ENCODE data around the gene TNNI3K.

TNNI3K gene

DNA sequence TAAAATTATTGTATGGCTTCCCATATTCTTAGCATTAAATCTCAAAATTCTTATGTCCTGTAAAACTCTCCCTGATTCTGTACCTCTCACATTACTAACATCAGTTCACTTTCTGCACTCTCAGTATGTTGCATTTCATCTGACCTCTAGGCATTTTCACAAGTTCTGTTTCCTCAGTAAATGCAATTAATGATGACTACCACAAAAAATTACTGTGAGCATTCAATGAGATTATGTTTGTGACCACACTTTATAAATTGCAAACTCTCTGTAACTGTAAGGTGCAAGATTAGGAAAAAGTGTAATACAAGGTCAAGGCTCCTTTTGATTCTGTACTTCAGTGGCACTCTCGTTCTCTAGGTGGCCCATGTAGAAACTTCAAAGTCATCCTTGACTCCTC is 216.8 kb downstream of the TNNI3K start:
- no peak for DNase-seq

DNA sequence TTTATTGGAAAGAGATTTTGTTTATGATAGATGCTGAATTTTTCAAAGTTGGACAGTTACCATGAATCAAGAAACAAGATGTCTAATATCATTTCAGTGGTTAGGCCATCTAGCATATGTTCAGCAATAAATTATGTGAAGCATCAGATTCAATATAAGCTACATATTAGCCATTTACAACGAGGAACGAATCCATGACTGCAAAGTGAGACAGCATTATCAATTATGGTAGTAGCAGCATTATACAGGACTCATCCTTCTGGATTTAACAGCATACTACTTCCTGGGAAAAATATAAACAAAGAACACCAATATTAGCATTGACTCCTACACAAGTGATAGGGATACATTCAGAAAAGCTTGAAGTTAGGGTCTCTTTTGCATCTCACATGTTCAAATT is 218.1 kb downstream of the TNNI3K start:
- DNase-seq, result no peak

DNA sequence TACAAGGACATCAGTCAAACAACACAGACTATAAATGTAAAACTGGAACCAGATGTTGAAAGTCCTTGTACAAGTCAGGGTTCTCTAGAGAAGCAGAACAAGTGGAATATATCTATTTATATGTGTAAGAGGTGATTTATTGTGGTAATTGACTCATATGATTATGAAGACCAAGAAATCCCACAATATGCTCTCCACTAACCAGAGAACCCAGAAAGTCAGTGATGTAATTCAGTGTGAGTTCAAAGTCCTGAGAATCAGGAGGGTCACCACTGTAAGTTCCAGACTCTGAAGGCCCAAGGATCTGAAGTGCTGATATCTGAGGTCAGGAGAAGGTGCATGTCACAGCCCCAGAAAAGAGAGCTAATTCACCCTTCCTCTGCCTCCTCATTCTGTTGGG is 220.2 kb downstream of the TNNI3K start:
- no peak for DNase-seq

DNA sequence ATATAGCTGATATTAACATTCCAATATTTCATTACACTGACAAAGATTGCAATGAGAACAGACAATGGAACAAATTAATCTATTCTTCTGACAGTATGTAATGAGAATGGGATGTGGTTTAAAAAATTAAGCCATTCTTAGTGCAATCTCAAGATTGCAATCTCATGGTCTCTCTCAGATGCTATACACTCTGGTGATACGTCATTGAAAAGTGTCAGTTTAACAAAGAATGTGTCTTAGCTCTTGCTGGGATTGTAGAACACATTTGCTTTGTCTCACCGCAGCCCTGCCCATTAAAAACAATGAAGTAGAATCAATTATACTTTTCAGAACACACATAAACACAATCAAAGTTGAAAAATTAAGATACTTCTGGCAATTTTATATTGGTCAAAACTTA is 222.1 kb downstream of the TNNI3K start:
- no peak for DNase-seq

DNA sequence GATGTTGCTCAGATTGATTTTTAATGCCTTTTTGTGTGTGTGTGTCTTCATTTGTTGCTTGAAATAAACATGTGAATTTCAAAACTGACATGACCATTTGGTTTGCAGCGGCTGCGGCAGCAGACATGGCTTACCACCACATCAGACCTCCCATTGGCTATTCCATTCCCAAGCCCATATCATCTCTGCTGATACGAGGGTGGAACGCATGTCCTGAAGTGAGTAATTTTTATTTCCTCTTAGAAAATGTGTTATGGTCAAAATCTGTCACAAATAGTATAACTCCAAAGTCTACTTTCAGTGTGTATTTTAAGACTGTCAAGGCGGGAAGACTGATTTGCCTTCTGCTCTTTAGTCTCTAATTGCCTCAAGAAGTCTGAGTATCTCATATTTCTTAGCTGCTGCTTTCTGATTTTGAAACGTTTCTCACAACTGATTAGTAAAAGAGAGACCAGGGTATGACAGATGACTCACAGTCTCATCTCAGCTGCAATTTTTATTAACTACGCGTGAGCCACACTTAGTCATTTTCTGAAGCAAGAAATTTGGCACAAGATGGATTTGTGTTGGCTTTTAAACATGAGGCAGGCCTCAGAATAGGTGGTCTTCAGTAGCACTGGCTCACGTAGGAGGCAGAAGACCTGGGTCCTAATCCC is 228.3 kb downstream of the TNNI3K start:
- DNase-seq, result no peak

DNA sequence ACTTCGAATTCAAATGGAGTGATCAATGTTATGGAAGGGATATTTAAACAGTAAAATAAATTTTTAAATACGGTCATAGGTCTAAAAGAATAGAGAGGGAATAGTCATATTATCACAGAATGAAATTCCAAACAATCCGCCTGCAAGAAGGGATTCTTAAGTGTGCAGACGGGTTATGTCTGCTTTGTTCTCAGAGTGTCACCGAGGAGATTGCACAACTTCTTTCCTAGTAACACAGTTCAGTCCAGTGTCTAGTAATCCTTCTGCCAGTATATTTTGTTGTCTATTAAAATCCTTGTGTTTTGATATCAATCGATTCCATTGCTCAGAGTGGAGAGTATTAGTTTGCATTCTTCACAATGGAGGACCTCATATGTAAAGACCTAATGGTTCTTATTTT is 228.8 kb downstream of the TNNI3K start:
- DNase-seq, result no peak

DNA sequence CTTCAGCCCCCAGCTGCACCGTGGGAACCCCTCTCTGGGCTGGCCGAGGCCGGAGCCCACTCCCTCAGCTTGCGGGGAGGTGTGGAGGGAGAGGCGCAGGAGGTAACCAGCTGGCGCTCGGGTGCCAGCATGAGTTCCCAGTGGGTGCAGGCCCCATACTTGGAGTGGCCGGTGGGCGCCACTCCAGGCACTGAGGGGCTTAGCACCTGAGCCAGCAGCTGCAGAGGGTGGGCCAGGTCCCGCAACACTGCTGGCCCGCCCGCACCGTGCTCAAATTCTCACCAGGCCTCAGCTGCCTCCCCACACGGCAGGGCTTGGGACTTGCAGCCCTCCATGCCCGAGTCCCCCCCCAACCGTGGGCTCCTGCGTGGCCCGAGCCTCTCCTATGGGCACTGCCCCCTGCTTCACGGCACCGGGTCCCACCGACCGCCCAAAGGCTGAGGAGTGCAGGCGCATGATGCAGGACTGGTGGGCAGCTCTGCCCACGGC is 230.1 kb downstream of the TNNI3K start:
- no peak for DNase-seq

DNA sequence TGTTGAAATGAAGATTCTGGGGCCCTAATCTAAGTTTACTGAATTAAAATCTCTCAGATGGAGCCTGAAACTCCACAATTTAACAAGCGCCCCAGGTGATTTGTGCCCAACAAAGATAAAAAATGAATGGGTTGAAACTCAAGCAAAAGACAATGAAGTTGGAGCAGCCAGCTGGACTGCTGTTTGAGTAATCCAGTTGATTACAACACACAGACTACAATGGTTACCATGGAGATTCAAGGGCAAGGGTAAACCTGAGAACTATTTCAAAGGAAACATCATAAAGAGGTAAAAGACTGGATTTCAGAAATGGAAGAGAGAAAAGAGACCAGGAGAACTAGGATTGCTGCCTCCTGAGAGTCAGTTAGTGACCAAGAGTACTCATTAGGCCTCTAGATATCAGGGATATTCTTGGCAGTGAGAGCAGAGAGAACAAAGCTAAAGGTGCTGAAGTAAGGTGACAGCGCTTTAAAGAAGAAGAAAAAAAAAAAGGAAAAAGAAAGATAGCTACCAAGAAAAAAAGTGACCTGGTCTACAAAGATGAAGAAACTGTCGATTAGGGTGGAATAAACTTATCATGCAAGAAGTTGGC is 232.7 kb downstream of the TNNI3K start:
- DNase-seq, result peak; percentile 94

DNA sequence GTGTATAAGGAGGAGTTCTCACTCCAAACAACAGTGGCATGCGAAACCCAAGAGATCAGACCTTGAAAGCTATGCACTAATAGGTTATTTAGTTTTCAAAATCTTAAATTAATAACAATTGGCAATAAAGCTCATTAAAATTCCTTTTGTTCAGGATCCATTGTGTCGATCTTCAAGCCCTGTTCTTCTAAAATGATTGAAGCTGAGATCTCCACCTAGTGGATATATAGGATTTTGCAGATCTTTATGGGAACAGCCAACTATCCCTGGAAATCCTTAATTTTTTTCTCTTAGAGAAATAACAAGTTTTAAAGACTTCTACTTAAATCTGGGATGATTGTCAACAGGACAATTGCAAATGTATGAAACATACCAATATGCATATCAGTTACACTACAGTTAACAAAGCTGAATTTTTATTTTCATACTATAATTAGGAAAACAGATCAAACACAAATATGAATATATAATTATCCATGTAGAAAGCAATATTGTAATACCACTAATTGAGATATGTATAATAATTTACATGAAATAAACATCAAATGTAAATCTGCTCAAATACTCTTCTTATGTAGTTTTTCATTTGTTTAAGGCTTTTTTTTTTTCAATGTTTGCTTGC is 233.9 kb downstream of the TNNI3K start:
- DNase-seq, result peak; percentile 81

DNA sequence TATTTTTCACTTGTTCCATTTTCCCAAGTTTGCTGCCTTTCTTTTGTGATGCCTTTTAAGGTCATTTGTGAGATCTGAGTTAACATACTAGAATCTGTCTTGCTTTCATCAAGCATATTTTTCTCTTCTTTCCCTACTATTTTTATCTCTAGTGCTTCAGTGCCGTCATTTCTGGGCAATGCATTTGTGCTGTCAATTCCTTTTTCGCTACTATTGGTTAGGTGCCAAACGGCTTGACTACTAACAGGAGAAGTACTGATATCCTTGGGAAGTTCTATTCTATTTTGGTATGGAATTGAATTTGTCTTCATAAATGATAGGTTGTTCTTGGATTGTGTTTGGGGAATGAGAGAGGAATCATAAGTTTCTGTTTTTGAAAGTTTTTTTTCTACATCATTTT is 235.1 kb downstream of the TNNI3K start:
- no peak for DNase-seq

DNA sequence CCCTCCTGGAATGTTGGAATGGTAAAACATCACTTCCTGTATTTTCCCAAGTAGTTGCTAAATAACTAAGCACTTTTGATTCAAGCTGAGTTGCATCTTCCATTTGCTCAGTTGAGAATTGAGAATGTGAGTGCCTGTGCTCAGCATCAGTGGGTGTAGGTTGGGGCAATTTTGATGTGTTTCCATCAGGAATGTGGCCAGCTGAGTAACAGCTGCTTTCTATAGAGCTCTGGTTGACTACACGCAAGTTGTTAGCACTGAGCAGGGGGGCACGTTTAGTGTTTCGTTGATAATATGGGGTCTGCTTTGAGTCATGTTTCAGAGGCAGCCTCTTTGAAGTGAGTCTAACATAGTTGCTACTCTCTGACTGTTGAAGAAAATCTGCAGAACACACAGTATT is 235.7 kb downstream of the TNNI3K start:
- DNase-seq, result no peak

DNA sequence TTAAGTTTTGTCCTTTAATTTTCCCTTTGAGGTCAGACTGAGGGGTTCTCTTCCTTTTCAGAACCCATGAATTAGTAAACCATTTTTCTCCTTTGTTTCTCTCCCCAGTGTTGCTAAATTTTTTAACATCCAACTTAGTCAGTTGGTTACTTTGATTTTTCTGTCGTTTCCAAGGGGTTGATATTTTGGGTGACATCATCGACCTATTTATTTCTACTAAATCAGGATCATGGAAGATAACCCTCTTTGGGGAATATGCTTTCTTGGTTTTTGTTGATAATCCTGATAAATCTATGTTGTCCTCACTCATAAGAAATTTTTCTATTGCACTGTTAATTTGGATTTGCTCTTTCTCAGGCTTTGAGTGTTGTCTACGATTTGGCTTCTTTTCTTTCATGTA is 236.3 kb downstream of the TNNI3K start:
- no peak for DNase-seq

DNA sequence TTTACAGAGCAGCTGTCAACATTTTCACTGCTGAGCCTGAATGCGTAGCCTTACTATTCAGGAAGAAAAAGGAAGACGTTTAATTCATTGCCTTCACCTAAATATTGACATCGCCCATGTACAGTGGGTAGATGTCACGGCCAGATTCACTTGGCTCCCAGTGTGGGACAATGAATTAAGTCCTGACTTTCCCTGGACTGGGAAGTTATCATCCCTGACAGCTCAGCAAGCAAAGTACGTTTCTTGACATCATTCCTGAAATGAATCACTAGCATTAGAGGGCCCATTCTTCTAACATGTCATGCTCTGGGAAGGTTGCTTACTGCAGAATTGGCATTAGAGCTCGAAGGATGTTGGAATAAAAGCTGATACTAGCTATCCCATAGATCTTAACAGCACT is 239.4 kb downstream of the TNNI3K start:
- no peak for DNase-seq

DNA sequence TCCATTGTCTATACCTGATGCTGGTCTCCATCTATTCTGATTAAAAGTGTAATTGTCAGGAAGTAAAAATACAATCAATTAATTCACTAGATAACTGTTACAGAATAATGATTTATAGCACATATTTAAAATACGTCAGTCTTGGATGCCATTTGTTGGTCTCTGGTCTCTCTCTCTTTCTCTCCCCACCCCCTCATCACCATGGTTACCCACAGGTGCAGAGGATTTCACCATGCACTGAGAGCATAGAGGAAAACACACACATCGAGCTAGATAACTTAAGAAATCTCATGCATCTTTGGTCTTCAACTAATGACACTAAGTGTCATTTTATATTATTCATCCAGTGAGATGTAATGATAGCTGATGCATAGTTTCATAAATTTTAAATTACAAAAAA is 243.8 kb downstream of the TNNI3K start:
- DNase-seq, result peak; percentile 64

DNA sequence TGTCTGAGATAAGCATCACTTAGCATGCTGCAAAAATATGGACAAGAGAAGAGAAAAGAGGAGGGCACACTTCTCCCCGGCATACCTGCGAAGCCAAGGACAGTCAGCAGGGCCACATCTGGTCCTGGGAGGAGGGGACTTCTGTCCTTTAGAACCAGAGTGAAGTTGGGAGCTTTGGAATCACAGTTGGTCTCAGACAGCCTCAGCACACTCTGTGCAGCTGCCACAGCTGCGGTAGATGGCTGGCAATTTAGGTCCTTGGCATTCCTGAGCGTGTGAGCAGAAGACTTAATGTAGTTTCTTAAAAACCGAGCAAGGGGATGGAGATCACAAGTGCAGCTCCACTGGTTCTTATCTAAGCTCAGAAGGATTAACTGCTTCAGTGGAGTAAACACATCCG is 244.9 kb downstream of the TNNI3K start:
- DNase-seq, result no peak

DNA sequence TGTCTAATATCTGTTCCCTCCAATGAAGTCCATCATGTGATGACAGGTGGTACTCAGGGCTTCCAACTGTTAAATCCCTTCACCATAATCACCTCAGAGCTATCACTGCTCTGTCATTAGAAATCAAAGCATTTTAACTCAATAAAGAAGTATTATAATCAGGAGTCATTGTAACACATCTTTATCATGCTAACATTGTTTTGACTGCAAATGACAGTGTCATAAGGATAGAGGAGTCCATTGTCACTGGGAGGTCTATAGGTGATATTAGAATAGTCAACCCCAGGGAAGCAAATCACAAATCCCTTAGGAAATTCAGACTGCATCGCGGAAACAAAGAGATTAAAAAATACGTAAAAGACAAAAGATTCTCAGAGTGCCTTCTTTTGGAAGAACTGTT is 246.4 kb downstream of the TNNI3K start:
- DNase-seq, result peak; percentile 51

DNA sequence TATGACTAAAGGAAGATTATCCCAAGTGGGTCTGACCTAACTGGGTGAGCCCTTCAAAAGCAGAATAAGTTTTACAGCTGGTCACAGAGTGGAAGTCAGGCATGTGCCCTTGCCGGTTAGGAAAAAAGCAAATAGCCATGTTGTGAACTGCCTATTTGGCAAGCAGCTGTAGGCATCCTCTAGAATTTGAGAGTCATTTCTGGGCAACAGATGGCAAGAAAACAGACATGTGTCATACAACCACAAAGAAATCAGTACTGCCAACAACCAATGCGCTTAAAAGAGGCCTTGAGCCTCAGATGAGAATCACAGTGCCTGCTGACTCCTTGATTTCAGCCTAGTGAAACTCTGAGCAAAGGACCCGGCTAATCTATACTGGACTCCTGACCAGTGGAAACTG is 250.4 kb downstream of the TNNI3K start:
- DNase-seq, result no peak

DNA sequence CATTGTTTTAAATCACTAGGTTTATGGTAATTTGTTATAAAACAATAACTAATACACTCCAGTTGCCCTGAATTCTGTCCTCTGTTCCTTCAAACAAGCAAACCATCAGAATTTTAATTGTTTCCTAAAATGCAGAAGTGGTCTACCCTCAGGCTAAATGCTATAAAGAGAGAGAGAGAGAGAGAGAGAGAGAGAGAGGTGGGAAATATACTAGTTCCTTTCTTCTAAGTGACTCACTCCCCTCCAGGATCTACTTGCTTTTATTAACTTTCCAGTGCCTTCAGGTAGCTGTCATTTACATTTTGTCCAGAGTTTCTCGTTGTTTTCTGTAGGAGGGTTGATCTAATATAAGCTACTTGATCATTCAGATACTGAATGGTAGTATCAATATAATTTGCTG is 250.8 kb downstream of the TNNI3K start:
- DNase-seq, result no peak

DNA sequence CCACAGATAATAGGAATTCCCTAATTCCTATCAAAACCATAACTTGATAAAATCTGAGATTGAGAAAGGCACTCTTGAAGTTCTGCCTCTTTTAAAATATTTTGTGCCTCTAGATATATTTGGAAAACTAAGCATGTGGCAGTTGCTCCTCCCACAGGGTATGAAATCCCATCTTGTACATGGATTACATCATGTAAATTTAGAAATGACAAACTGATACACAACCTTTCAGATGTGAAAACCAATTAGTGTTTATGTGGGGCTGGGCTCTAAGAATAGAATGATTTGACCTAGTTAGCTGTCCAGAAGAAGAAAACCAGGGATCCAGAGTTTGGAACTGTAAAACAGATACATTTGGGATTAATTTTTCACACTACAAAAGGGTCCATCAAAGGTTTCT is 261.5 kb downstream of the TNNI3K start:
- no peak for DNase-seq

DNA sequence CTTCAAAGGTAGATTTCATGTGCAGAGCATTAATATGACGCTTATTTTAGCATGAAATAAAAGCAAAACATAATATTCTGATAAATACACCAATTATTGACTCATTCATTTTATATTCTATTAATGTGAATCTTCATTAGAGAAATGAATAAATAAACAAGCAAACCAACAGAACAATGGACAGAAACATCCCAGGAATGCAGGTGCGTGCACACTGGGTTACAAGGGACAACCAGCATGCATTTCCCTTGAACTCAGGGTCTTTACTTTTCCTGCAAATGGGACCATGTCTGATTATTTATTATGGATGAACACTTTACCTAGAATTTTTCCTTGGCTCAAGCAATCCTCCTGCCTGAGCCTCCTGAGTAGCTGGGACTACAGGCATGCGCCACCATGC is 263.7 kb downstream of the TNNI3K start:
- DNase-seq, result no peak

DNA sequence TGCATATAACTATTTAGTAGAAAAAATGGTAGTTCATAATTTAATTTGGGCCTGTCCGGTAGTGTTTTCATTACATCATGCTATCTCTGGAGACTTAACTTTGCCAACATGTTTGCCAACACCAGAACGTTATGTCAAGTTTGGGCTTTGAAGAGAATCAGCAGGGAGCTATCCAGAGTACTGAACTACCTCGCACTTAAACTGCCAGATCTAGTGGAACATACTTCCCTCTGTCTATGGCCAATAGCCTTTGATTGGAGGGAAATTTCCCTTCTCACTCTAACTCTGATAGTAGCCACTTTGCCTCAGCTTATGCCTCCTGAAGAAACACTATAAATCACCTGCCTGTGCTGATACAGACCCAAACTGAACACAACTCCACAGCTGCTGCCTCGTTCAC is 267.2 kb downstream of the TNNI3K start:
- no peak for DNase-seq

DNA sequence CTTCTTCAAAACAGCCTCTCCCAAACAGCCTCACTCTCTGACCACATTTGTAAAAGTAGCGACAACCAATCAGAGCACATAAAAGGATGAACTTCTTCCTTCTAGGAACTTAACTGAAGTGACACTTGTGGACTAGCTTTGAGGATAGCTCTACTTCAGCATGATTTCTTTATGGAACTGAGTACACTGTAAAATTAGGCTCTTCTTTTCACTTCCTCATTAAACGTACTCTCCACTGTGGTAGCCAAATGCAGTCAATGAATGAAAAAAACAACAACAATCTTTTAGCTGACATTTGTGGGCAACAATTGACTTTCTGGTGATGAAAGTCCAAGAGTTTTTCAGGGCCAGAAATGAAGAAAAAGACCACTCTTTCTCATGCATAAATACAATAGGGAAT is 267.7 kb downstream of the TNNI3K start:
- no peak for DNase-seq

DNA sequence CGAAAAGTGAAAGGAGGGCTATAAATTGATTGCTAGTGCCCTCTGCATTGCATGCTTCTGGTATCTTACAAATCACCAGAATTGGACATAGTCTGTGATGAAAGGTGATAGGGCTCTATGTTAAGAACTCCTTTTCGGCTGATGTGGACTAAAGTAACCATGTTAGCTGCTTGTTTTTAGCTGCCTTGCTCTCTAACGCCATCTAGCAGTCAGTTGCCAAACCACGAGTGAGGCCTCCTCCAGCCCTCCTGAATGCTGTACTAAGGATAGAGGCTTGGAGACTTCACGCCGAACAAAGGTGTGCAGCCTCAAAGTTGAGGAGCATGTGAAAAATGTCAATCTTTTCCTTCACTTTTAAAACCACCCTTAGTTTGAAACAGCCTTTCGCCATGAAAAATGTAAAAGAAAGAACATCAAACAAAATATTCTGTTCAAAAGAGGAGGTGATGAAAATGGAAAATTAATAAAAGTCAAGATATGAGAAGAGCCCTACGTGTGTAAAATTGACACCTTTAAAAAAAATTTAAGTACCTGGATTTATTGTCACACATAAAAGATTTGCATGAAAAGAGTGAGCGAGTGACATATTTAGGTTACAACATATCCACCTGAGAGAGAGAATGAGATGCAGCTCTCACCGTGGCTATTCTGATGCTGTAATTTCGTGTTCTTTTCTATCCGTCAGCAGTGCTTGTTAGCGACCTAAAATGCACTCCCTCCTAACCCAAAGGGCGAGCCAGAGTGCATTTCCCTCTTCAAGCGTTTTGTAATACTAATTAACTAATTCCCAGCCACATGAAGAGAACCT is 269.1 kb downstream of the TNNI3K start:
- peak; percentile 73 for DNase-seq
